Erythroblast (primary cell): Measurements from ENCODE around the gene TK1.

Experiments used
- DNase-seq, 2 experiments: peaks; one replicate each; lab custom pipeline; 2025; lab: John Stamatoyannopoulos, UW
- GATA1 ChIP-seq: IDR thresholded peaks from 2 replicates; pipeline ENCODE4 v1.6.1; 2011; ENCODE audit warnings: low read depth, mild to moderate bottlenecking, control low read depth, low read length, moderate library complexity
- POLR2A ChIP-seq: IDR thresholded peaks from 2 replicates; pipeline ENCODE4 v1.6.1; 2011; ENCODE audit warnings: mild to moderate bottlenecking, low read length

The TK1 gene

GRCh38 chr17:78205124-78205775 is 18.4 kb upstream of the TK1 start:
- no peak for DNase-seq
- TF ChIP-seq POLR2A (no peak), GATA1 (no peak)

GRCh38 chr17:78204387-78205123 is 17.7 kb upstream of the TK1 start:
- TF ChIP-seq GATA1 (no peak), POLR2A (no peak)
- no peak for DNase-seq

- DNase-seq = no peak
- TF ChIP-seq POLR2A (no peak), GATA1 (no peak)
Observed at GRCh38 chr17:78202666-78203065, 15.8 kb upstream of the TK1 start.

GRCh38 chr17:78200451-78200850 is 13.6 kb upstream of the TK1 start:
- no peak for DNase-seq
- TF ChIP-seq GATA1 (no peak), POLR2A (no peak)

GRCh38 chr17:78197147-78197832 is 10.4 kb upstream of the TK1 start:
- TF ChIP-seq GATA1 = no peak
- TF ChIP-seq POLR2A = no peak
- DNase-seq = no peak

- DNase-seq = no peak
- TF ChIP-seq POLR2A = no peak
- no peak for TF ChIP-seq GATA1
Observed at GRCh38 chr17:78196716-78197115, 9.9 kb upstream of the TK1 start.

- DNase-seq = peak; percentile 67 to 68
- TF ChIP-seq GATA1 (no peak), POLR2A (no peak)
Observed at GRCh38 chr17:78185981-78186691, 716 bp downstream of the TK1 start.

- DNase-seq = no peak
- no peak for TF ChIP-seq POLR2A
- no peak for TF ChIP-seq GATA1
Observed at GRCh38 chr17:78184868-78185267, 2.0 kb downstream of the TK1 start.

GRCh38 chr17:78184351-78184750 is 2.5 kb downstream of the TK1 start:
- DNase-seq = no peak
- TF ChIP-seq GATA1 (no peak), POLR2A (no peak)

GRCh38 chr17:78183916-78184315 is 2.9 kb downstream of the TK1 start:
- TF ChIP-seq POLR2A (no peak), GATA1 (no peak)
- DNase-seq = no peak

GRCh38 chr17:78182504-78182903 is 4.3 kb downstream of the TK1 start:
- no peak for DNase-seq
- TF ChIP-seq POLR2A (no peak), GATA1 (no peak)

GRCh38 chr17:78180508-78180907 is 6.3 kb downstream of the TK1 start:
- TF ChIP-seq GATA1 (no peak), POLR2A (no peak)
- no peak for DNase-seq

- no peak for DNase-seq
- no peak for TF ChIP-seq GATA1
- no peak for TF ChIP-seq POLR2A
Observed at GRCh38 chr17:78180083-78180482, 6.8 kb downstream of the TK1 start.
